ENCODE data around the gene FNDC3B. TPM values are rescaled to one million over a fixed set of nuclear protein-coding genes. Genes with fewer than 3 reads are reported as not detected.

Gene FNDC3B
- total and polyA plus RNA-seq, 9 of the 15 experiments (the other 6 are each of a cell fraction or from before 2014, with no cell fraction given): 7.0 to 35.8 (median 16.2) TPM

- no peak for TF ChIP-seq ZNF561 (CRISPR knock-in tag; conservative IDR thresholded peaks at IDR 0.05)
- no peak for TF ChIP-seq BCOR (IDR thresholded peaks at IDR 0.05)
- TF ChIP-seq NR1H2 (CRISPR knock-in tag; IDR thresholded peaks at IDR 0.05): no peak
- no peak for TF ChIP-seq FOXK1 (CRISPR knock-in tag; IDR thresholded peaks at IDR 0.05; ENCODE audit: borderline replicate concordance)
- no peak for TF ChIP-seq SRSF3 (IDR thresholded peaks at IDR 0.05; ENCODE audit: insufficient read depth, low read length)
- no peak for TF ChIP-seq TOE1 (IDR thresholded peaks at IDR 0.05; ENCODE audit: borderline replicate concordance)
- no peak for TF ChIP-seq TOE1 (CRISPR knock-in tag; IDR thresholded peaks at IDR 0.05; ENCODE audit: borderline replicate concordance, low read depth)
- no peak for TF ChIP-seq CBX1 (IDR thresholded peaks at IDR 0.05; ENCODE audit: low read depth)
- TF ChIP-seq, protein P1, sequence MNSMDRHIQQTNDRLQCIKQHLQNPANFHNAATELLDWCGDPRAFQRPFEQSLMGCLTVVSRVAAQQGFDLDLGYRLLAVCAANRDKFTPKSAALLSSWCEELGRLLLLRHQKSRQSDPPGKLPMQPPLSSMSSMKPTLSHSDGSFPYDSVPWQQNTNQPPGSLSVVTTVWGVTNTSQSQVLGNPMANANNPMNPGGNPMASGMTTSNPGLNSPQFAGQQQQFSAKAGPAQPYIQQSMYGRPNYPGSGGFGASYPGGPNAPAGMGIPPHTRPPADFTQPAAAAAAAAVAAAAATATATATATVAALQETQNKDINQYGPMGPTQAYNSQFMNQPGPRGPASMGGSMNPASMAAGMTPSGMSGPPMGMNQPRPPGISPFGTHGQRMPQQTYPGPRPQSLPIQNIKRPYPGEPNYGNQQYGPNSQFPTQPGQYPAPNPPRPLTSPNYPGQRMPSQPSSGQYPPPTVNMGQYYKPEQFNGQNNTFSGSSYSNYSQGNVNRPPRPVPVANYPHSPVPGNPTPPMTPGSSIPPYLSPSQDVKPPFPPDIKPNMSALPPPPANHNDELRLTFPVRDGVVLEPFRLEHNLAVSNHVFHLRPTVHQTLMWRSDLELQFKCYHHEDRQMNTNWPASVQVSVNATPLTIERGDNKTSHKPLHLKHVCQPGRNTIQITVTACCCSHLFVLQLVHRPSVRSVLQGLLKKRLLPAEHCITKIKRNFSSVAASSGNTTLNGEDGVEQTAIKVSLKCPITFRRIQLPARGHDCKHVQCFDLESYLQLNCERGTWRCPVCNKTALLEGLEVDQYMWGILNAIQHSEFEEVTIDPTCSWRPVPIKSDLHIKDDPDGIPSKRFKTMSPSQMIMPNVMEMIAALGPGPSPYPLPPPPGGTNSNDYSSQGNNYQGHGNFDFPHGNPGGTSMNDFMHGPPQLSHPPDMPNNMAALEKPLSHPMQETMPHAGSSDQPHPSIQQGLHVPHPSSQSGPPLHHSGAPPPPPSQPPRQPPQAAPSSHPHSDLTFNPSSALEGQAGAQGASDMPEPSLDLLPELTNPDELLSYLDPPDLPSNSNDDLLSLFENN (IDR thresholded peaks at IDR 0.05; ENCODE audit: low read depth in 2 of 2, low read length in 2 of 2): no peak
- TF ChIP-seq TAF9B (IDR thresholded peaks at IDR 0.05; ENCODE audit: partially characterized antibody): no peak
- TF ChIP-seq XRCC4 (IDR thresholded peaks at IDR 0.05; ENCODE audit: extremely low read depth, insufficient read depth, insufficient read length): no peak
- no peak for TF ChIP-seq ZNF217 (CRISPR knock-in tag; IDR thresholded peaks at IDR 0.05)
- no peak for TF ChIP-seq ATF1 (CRISPR knock-in tag; IDR thresholded peaks at IDR 0.05)
- TF ChIP-seq ATF1 (tag; IDR thresholded peaks at IDR 0.05): peak; percentile 43
- no peak for TF ChIP-seq MIER1 (IDR thresholded peaks at IDR 0.05; ENCODE audit: low read depth)
- no peak for TF ChIP-seq FIP1L1 (IDR thresholded peaks at IDR 0.05; ENCODE audit: low read depth, low read length, poor library complexity, severe bottlenecking)
- TF ChIP-seq, protein P2, sequence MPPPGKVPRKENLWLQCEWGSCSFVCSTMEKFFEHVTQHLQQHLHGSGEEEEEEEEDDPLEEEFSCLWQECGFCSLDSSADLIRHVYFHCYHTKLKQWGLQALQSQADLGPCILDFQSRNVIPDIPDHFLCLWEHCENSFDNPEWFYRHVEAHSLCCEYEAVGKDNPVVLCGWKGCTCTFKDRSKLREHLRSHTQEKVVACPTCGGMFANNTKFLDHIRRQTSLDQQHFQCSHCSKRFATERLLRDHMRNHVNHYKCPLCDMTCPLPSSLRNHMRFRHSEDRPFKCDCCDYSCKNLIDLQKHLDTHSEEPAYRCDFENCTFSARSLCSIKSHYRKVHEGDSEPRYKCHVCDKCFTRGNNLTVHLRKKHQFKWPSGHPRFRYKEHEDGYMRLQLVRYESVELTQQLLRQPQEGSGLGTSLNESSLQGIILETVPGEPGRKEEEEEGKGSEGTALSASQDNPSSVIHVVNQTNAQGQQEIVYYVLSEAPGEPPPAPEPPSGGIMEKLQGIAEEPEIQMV (tag; conservative IDR thresholded peaks at IDR 0.05; ENCODE audit: low read depth): no peak
- TF ChIP-seq, protein P3, sequence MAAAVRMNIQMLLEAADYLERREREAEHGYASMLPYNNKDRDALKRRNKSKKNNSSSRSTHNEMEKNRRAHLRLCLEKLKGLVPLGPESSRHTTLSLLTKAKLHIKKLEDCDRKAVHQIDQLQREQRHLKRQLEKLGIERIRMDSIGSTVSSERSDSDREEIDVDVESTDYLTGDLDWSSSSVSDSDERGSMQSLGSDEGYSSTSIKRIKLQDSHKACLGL (CRISPR knock-in tag; IDR thresholded peaks at IDR 0.05; ENCODE audit: borderline replicate concordance, poor library complexity, severe bottlenecking): no peak
- TF ChIP-seq KDM4B (IDR thresholded peaks at IDR 0.05; ENCODE audit: borderline replicate concordance in 2 of 2, low read depth in 1 of 2): no peak
- no peak; the same call in 1 of the 2 replicates for TF ChIP-seq SOX6 (IDR thresholded peaks at IDR 0.05)
- no peak for TF ChIP-seq GABPB1 (CRISPR knock-in tag; IDR thresholded peaks at IDR 0.05)
- TF ChIP-seq TGIF2 (CRISPR knock-in tag; IDR thresholded peaks at IDR 0.05): no peak
- TF ChIP-seq HEY1 (CRISPR knock-in tag; IDR thresholded peaks at IDR 0.05; ENCODE audit: borderline replicate concordance): no peak
Observed at GRCh38 chr3:172087602-172088580, 48.5 kb downstream of the FNDC3B start (continued).
